PC-3 (cell line): ENCODE measurements around the gene MEI1. TPM values are rescaled to one million over a fixed set of nuclear protein-coding genes. Genes with fewer than 3 reads are reported as not detected.
"Not testable (repeated sequence)": the region's sequence is repeated elsewhere in the genome, so short reads cannot be mapped to it uniquely, and the experiment has no call there.

Source experiments
- ATAC-seq: fragments of 200-7000 bp; cut with Tn5 transposase; 2 replicates; pipeline ENCODE4 v1.9.1; 2020; ENCODE audit warnings: mild to moderate bottlenecking, moderate library complexity
- BruUV-seq: library from RNA; stranded (reverse); fragments of 400-500 nt; replicated peaks from 2 replicates; lab custom pipeline; 2021; lab: Mats Ljungman, UMichigan
- CTCF ChIA-PET: fragments of 300-600 bp; sonication (Branson Sonifier 250); formaldehyde crosslinking; loops from one replicate; lab custom pipeline; 2022; ENCODE audit warnings: antibody characterized with exemption; lab: Charles Lee
- POLR2A ChIA-PET: fragments of 300-600 bp; sonication (Branson Sonifier 250); formaldehyde crosslinking; loops from one replicate; lab custom pipeline; 2022; ENCODE audit warnings: antibody characterized with exemption; ENCODE audit not compliant: unreplicated experiment; lab: Charles Lee
- DNase-seq: peaks from one replicate; pipeline ENCODE4 v3.0.0-alpha.2; 2015
- H2AFZ ChIP-seq: fragments of 300-600 bp; sonication (generic); 2 replicates; pipeline ENCODE4 v1.6.0; 2016; ENCODE audit warnings: antibody characterized with exemption, low read length
- H3F3A ChIP-seq: fragments of 300-600 bp; sonication (generic); one replicate; pipeline ENCODE4 v1.6.0; 2017; ENCODE audit warnings: antibody characterized with exemption, low read length, control low read depth, mild to moderate bottlenecking; ENCODE audit not compliant: unreplicated experiment
- H3K27ac ChIP-seq: fragments of 300-600 bp; sonication (generic); 2 replicates; pipeline ENCODE4 v1.5.1; 2016; ENCODE audit warnings: mild to moderate bottlenecking, low read length
- H3K27me3 ChIP-seq: fragments of 300-600 bp; sonication (generic); 2 replicates; pipeline ENCODE4 v1.6.1; 2016; ENCODE audit warnings: low read length, mixed read lengths
- H3K36me3 ChIP-seq: fragments of 300-600 bp; sonication (generic); 2 replicates; pipeline ENCODE4 v1.6.1; 2016; ENCODE audit warnings: low read depth, mixed run types, low read length, mixed read lengths
- H3K4me1 ChIP-seq: fragments of 300-600 bp; sonication (generic); 2 replicates; pipeline ENCODE4 v1.5.1; 2016; ENCODE audit warnings: low read length; ENCODE audit not compliant: insufficient read depth
- H3K4me2 ChIP-seq: fragments of 300-600 bp; sonication (generic); 2 replicates; pipeline ENCODE4 v1.6.0; 2016; ENCODE audit warnings: low read length
- H3K4me3 ChIP-seq: fragments of 300-600 bp; sonication (generic); 2 replicates; pipeline ENCODE4 v1.5.1; 2016; ENCODE audit warnings: mild to moderate bottlenecking, low read length, mixed read lengths
- H3K79me2 ChIP-seq: fragments of 300-600 bp; sonication (generic); 2 replicates; pipeline ENCODE4 v1.6.1; 2017; ENCODE audit warnings: low read length, mixed read lengths
- H3K9ac ChIP-seq: fragments of 300-600 bp; sonication (generic); 2 replicates; pipeline ENCODE4 v1.6.0; 2016; ENCODE audit warnings: mild to moderate bottlenecking, low read length
- H3K9me2 ChIP-seq: fragments of 300-600 bp; sonication (generic); replicated peaks from 2 replicates; pipeline ENCODE4 v1.6.1; 2016; ENCODE audit warnings: mixed run types, low read length, mixed read lengths
- H3K9me3 ChIP-seq: fragments of 300-600 bp; sonication (generic); 2 replicates; pipeline ENCODE4 v1.6.1; 2016; ENCODE audit warnings: low read length, mixed read lengths
- H4K20me1 ChIP-seq: fragments of 300-600 bp; sonication (generic); 2 replicates; pipeline ENCODE4 v1.6.1; 2016; ENCODE audit warnings: low read length, mixed read lengths
- CTCF ChIP-seq: fragments of 300-600 bp; sonication (generic); conservative IDR thresholded peaks from 2 replicates; pipeline ENCODE4 v1.5.1; 2017; ENCODE audit warnings: antibody characterized with exemption, low read depth, mild to moderate bottlenecking, low read length
- EZH2 ChIP-seq: fragments of 300-600 bp; sonication (generic); IDR thresholded peaks from one replicate; pipeline ENCODE4 v1.6.1; 2017; ENCODE audit warnings: antibody characterized with exemption, mild to moderate bottlenecking, low read length; ENCODE audit not compliant: unreplicated experiment
- EZH2phosphoT487 ChIP-seq: fragments of 300-600 bp; sonication (generic); IDR thresholded peaks from 2 replicates; pipeline ENCODE4 v1.6.1; 2018; ENCODE audit warnings: mild to moderate bottlenecking, antibody characterized with exemption, low read length, borderline replicate concordance
- intact Hi-C: fragments of 100-400 bp; cut with micrococcal nuclease; formaldehyde crosslinking; loops from 2 replicates; pipeline ENCODE4 v1.9.0; 2023
- total RNA-seq: library from RNA; depleted of rRNA; stranded (reverse); fragments of >200 nt; gene quantifications from 2 replicates; pipeline ENCODE4 v1.2.3, GENCODE V29; 2014

Gene MEI1
- total RNA-seq, 1 experiment from 2014 or later: 1.4 TPM

- H3K9me2 ChIP-seq: no peaks in the 10 kb centered on the region
- 0 out of 2 replicates have a peak, but pooled peaks cover 11% of the 10 kb centered on the region for H4K20me1 ChIP-seq
- H3K4me1 ChIP-seq: peaks cover 13% of the 10 kb centered on the region
- H3K79me2 ChIP-seq: peaks cover 50% of the 10 kb centered on the region
- H3K9me3 ChIP-seq: no peaks in the 10 kb centered on the region
- H3K36me3 ChIP-seq: peaks cover 14% of the 10 kb centered on the region
- ChIA-PET CTCF (interaction anchor here (0.6 to 1.0 kb wide), 2 partner anchors 10 to 136 kb away, joined by 3 read pairs; no protein-coding TSS in a partner anchor), POLR2A (interaction anchor here (0.5 to 0.9 kb wide), 3 partner anchors 8 to 1979 kb away, joined by 3 to 15 read pairs (median 4); no protein-coding TSS in a partner anchor)
- peak overlapping the region; percentile 95 for H3K9ac ChIP-seq
- DNase-seq (peak; percentile 6), ATAC-seq (peak; percentile 11)
- BruUV-seq: no TSS peak
- H3F3A ChIP-seq: no peaks in the 10 kb centered on the region
- peak overlapping the region; percentile 73 for H3K27ac ChIP-seq
- H3K27me3 ChIP-seq: no peaks in the 10 kb centered on the region
- no peak overlapping the region for H2AFZ ChIP-seq
- TF ChIP-seq EZH2phosphoT487 (no peak), EZH2 (no peak), CTCF (no peak)
- H3K4me2 ChIP-seq: peak overlapping the region; percentile 90
- intact Hi-C loops: no loop called here
- peak overlapping the region; percentile 95 for H3K4me3 ChIP-seq
These were observed 134.2 kb downstream of the MEI1 start for GRCh38 chr22:41833369-41834004.

GRCh38 chr22:41834005-41834944, 135.0 kb downstream of the MEI1 start:
- CTCF ChIA-PET: no interaction called here
- no peak overlapping the region for H2AFZ ChIP-seq
- peaks cover 57% of the 10 kb centered on the region for H3K79me2 ChIP-seq

GRCh38 chr22:41835462-41835861, 136.2 kb downstream of the MEI1 start:
- BruUV-seq, H2AFZ ChIP-seq, intact Hi-C loops, H3K9me2 ChIP-seq, H3F3A ChIP-seq, DNase-seq, H3K27ac ChIP-seq, H3K9ac ChIP-seq, CTCF ChIA-PET, H3K9me3 ChIP-seq, H3K4me3 ChIP-seq, H3K27me3 ChIP-seq, POLR2A ChIA-PET, ATAC-seq, H3K4me2 ChIP-seq: not testable (repeated sequence)
- peaks cover 14% of the 10 kb centered on the region for H3K36me3 ChIP-seq
- peaks cover 69% of the 10 kb centered on the region for H3K79me2 ChIP-seq
- 0 out of 2 replicates have a peak, but pooled peaks cover 11% of the 10 kb centered on the region for H4K20me1 ChIP-seq
- H3K4me1 ChIP-seq: peaks cover 15% of the 10 kb centered on the region

More at GRCh38 chr22:41834005-41834944, 135.0 kb downstream of the MEI1 start:
- Histone ChIP-seq H3K4me3 (peak overlapping the region; percentile 95), H3K9me3 (no peaks in the 10 kb centered on the region), H3K4me1 (peaks cover 13% of the 10 kb centered on the region), H3K9me2 (no peaks in the 10 kb centered on the region), H3F3A (no peaks in the 10 kb centered on the region), H3K36me3 (peaks cover 14% of the 10 kb centered on the region), H3K27ac (peak overlapping the region; percentile 73), H3K27me3 (no peaks in the 10 kb centered on the region), H4K20me1 (0 out of 2 replicates have a peak, but pooled peaks cover 11% of the 10 kb centered on the region), H3K4me2 (peak overlapping the region; percentile 90), H3K9ac (peak overlapping the region; percentile 95)
- no peak for ATAC-seq
- intact Hi-C loops: no loop called here
- POLR2A ChIA-PET: no interaction called here
- DNase-seq: no peak
- TSS peak; percentile 66 for BruUV-seq
- TF ChIP-seq EZH2: no peak
- no peak for TF ChIP-seq EZH2phosphoT487
- TF ChIP-seq CTCF: no peak
